K562 (cell line): ENCODE measurements around the gene SAT1. TPM values are rescaled to one million over a fixed set of nuclear protein-coding genes. Genes with fewer than 3 reads are reported as not detected.

Source experiments
- ATAC-seq: fragments of 200-7000 bp; cut with Tn5 transposase; 3 replicates; pipeline ENCODE4 v1.9.1; 2020; ENCODE audit warnings: moderate library complexity
- BruUV-seq: library from RNA; stranded (reverse); fragments of 400-500 nt; replicated peaks from 2 replicates; lab custom pipeline; 2021; lab: Mats Ljungman, UMichigan
- CTCF ChIA-PET: fragments of 300-600 bp; formaldehyde crosslinking; extraction: SDS; loops from one replicate; lab custom pipeline; 2021; ENCODE audit warnings: low intra/inter-chr PET ratio; lab: Yijun Ruan, JAX
- POLR2A ChIA-PET: fragments of 300-600, 350-650 bp; sonication (Branson Sonifier 250); formaldehyde crosslinking; extraction: SDS; loops from one replicate; lab custom pipeline; 2021; ENCODE audit warnings: antibody characterized with exemption, inconsistent platforms; lab: Yijun Ruan, JAX
- DNase-seq, 4 experiments: peaks; one replicate each; pipeline versions ENCODE4 v3.0.0 to v3.0.0-alpha.2; 2011 to 2018; ENCODE audit warnings: low spot score in 3 of 4, mixed read lengths in 3 of 4; ENCODE audit errors: extremely low read depth in 1 of 4
- FAIRE-seq: peaks from 2 replicates; lab custom pipeline; 2011; peaks lifted over from hg19 to GRCh38; lab: Jason Lieb, UNC
- H2AFZ ChIP-seq: 2 replicates; pipeline ENCODE4 v1.6.0; 2011; ENCODE audit warnings: low read depth, low read length, control low read depth, inconsistent platforms
- H3K27ac ChIP-seq: fragments of 200-600 bp; 3 replicates; pipeline ENCODE4 v1.8.0; 2011; ENCODE audit warnings: low read depth, mild to moderate bottlenecking, control low read depth, inconsistent platforms, low read length, moderate library complexity, mixed read lengths; ENCODE audit errors: extremely low read depth
- H3K27me3 ChIP-seq, 2 experiments: fragments of 300-600 bp in 1 of 2; 2 replicates in 1 of 2; 3 replicates in 1 of 2; pipeline versions ENCODE4 v1.6.0 to v1.8.0; 2011; ENCODE audit warnings: inconsistent platforms in 2 of 2, low read length in 2 of 2, mild to moderate bottlenecking in 1 of 2, mixed read lengths in 1 of 2, moderate library complexity in 1 of 2; ENCODE audit not compliant: control insufficient read depth in 2 of 2, insufficient read depth in 2 of 2
- H3K36me3 ChIP-seq: fragments of 300-600 bp; 3 replicates; pipeline ENCODE4 v1.8.0; 2011; ENCODE audit warnings: mild to moderate bottlenecking, low read length, inconsistent platforms; ENCODE audit not compliant: control insufficient read depth, insufficient read depth
- H3K4me1 ChIP-seq, 2 experiments: fragments of 200-600 bp in 1 of 2; replicated peaks in 1 of 2; 2 replicates in 1 of 2; 3 replicates in 1 of 2; pipeline versions ENCODE4 v1.5.1 to v1.8.0; 2011; ENCODE audit warnings: inconsistent platforms in 2 of 2, low read length in 2 of 2, mild to moderate bottlenecking in 1 of 2, mixed read lengths in 1 of 2, moderate library complexity in 1 of 2; ENCODE audit not compliant: control insufficient read depth in 2 of 2, insufficient read depth in 2 of 2
- H3K4me2 ChIP-seq: 2 replicates; pipeline ENCODE4 v1.6.1; 2011; ENCODE audit warnings: low read length, control low read depth, inconsistent platforms, mixed read lengths; ENCODE audit not compliant: insufficient read depth
- H3K4me3 ChIP-seq: fragments of 200-600 bp; sonication (generic), shearing (Covaris generic); 2 replicates; pipeline ENCODE4 v1.5.1; 2016; ENCODE audit warnings: control low read depth, inconsistent platforms
- H3K79me2 ChIP-seq: fragments of 200-600 bp; 3 replicates; pipeline ENCODE4 v1.8.0; 2011; ENCODE audit warnings: low read length, inconsistent platforms; ENCODE audit not compliant: control insufficient read depth, insufficient read depth
- H3K9ac ChIP-seq, 2 experiments: 2 replicates each; pipeline versions ENCODE4 v1.6.0 to v1.6.1; 2011; ENCODE audit warnings: low read depth in 2 of 2, low read length in 2 of 2, control low read depth in 1 of 2, inconsistent platforms in 1 of 2, mild to moderate bottlenecking in 1 of 2, mixed read lengths in 1 of 2; ENCODE audit not compliant: insufficient read depth in 1 of 2
- H3K9me1 ChIP-seq: one replicate; pipeline ENCODE4 v1.6.0; 2011; ENCODE audit warnings: inconsistent platforms, mild to moderate bottlenecking, low read length, moderate library complexity; ENCODE audit not compliant: control insufficient read depth, insufficient read depth
- H3K9me3 ChIP-seq: replicated peaks from 2 replicates; pipeline ENCODE4 v1.5.1; 2011; ENCODE audit warnings: low read depth, low read length, inconsistent platforms; ENCODE audit not compliant: control insufficient read depth, insufficient read depth
- H4K20me1 ChIP-seq: replicated peaks from 2 replicates; pipeline ENCODE4 v1.6.1; 2011; ENCODE audit warnings: low read length, inconsistent platforms, mixed read lengths; ENCODE audit not compliant: control insufficient read depth, insufficient read depth
- ATF3 ChIP-seq, 2 experiments: fragments of 450-650 bp in 1 of 2; sonication (generic) in 1 of 2; formaldehyde crosslinking in 1 of 2; IDR thresholded peaks in 1 of 2; conservative IDR thresholded peaks in 1 of 2; 2 replicates each; pipeline versions ENCODE4 v1.6.1 to v1.8.1; 2016 to 2023; ENCODE audit warnings: mild to moderate bottlenecking in 2 of 2, moderate library complexity in 2 of 2, inconsistent platforms in 1 of 2, missing genetic modification reagents in 1 of 2
- BDP1 ChIP-seq: IDR thresholded peaks from 3 replicates; pipeline ENCODE4 v1.6.1; 2011; ENCODE audit not compliant: insufficient read length, insufficient read depth
- HDGF ChIP-seq: fragments of 450-650 bp; IDR thresholded peaks from 2 replicates; pipeline ENCODE4 v1.6.1; 2016
- IRF2 ChIP-seq: sonication (generic); formaldehyde crosslinking; IDR thresholded peaks from 2 replicates; pipeline ENCODE4 v1.8.1; 2022; ENCODE audit warnings: mild to moderate bottlenecking, missing genetic modification reagents
- POLR2AphosphoS2 ChIP-seq: IDR thresholded peaks from 2 replicates; pipeline ENCODE4 v1.6.1; 2012; ENCODE audit warnings: low read length, improper control_type of control experiment
- SMAD1 ChIP-seq: fragments of 150-350 bp; IDR thresholded peaks from 2 replicates; pipeline ENCODE4 v1.6.1; 2014; ENCODE audit warnings: low read length, low read depth; ENCODE audit not compliant: partially characterized antibody
- ZNF143 ChIP-seq: sonication (generic); formaldehyde crosslinking; IDR thresholded peaks from 2 replicates; pipeline ENCODE4 v1.9.0; 2022; ENCODE audit warnings: mild to moderate bottlenecking, missing genetic modification reagents
- WGBS: fragments of 100-300 bp; shearing (Covaris generic); methylation state at CpG from one replicate; pipeline ENCODE4 v1.1.6; 2016; ENCODE audit warnings: low coverage, mixed read lengths; ENCODE audit not compliant: insufficient coverage; ENCODE audit errors: missing lambda C conversion rate; 5-methylcytosine and 5-hydroxymethylcytosine counted together
- in situ Hi-C: fragments of 300-500 bp; cut with MboI; formaldehyde crosslinking; loops from 4 replicates; pipeline ENCODE4 v1.15.0; 2018; ENCODE audit warnings: inconsistent platforms, mixed read lengths
- intact Hi-C: fragments of 100-400 bp; cut with micrococcal nuclease; formaldehyde crosslinking; loops from 2 replicates; pipeline ENCODE4 v1.14.2; 2022
- polyA plus RNA-seq, 8 experiments: library from polyadenylated mRNA; depleted of rRNA in 4 of 8; stranded (reverse) in 5 of 8; unstranded in 3 of 8; fragments of >200 nt; fragmentation: Nextera tagmentation in 2 of 8; fragmentation: Illumina TruSeq in 1 of 8; extraction: Ambion mirVana in 2 of 8; extraction: Trizol in 1 of 8; gene quantifications; 2 replicates each; pipeline versions ENCODE4 v1.2.1 to v1.2.3, GENCODE V29; 2011 to 2014; ENCODE audit warnings: inconsistent platforms in 1 of 8, missing spikeins in 1 of 8
- total RNA-seq, 7 experiments: library from RNA; depleted of rRNA in 6 of 7; stranded (reverse); fragments of >200 nt in 6 of 7; fragmentation: Illumina TruSeq in 2 of 7; extraction: Trizol in 2 of 7; gene quantifications; 2 replicates each; pipeline versions ENCODE4 v1.2.1 to v1.2.3, GENCODE V29; 2011 to 2021; ENCODE audit warnings: low replicate concordance in 1 of 7

SAT1 gene
- total and polyA plus RNA-seq, 9 of the 15 experiments (the other 6 are each of a cell fraction or from before 2014, with no cell fraction given) = 47.4 to 194 (median 74.1) TPM

GRCh38 chrX:23764188-23764984, 18.6 kb upstream of the SAT1 start:
- Histone ChIP-seq H3K36me3 (no peaks in the 10 kb centered on the region), H3K27me3 (no peaks in the 10 kb centered on the region)
- POLR2A ChIA-PET = no interaction called here
- no TSS peak for BruUV-seq
- no peak for ATAC-seq
- intact Hi-C loops (no loop called here), in situ Hi-C loops (no loop called here)
- no peak for TF ChIP-seq ZNF143 (CRISPR knock-in tag)
- no peak for TF ChIP-seq HDGF
- TF ChIP-seq SMAD1 = no peak
- TF ChIP-seq BDP1 = no peak
- TF ChIP-seq IRF2 (CRISPR knock-in tag) = no peak
- TF ChIP-seq, all 486 proteins: peak for 0
- FAIRE-seq (no peak), DNase-seq (no peak)
- H3K9ac ChIP-seq = no peak overlapping the region
- H3K4me3 ChIP-seq = no peak overlapping the region
- no peak overlapping the region for H3K4me2 ChIP-seq
- peaks cover 0 to 8% of the 10 kb centered on the region in 2 experiments; a peak in 2 of 5 replicates for H3K4me1 ChIP-seq
- H3K9me1 ChIP-seq = no peaks in the 10 kb centered on the region
- no peak overlapping the region for H2AFZ ChIP-seq
- H4K20me1 ChIP-seq = no peaks in the 10 kb centered on the region
- no peaks in the 10 kb centered on the region for H3K79me2 ChIP-seq
- 39% methylated on average over 4 of the region's 4 CpGs for WGBS
- CTCF ChIA-PET = interaction anchor here (0.6 kb wide), 1 partner anchor 100 kb away, joined by 4 read pairs; no protein-coding TSS in a partner anchor
- no peaks in the 10 kb centered on the region for H3K9me3 ChIP-seq
- H3K27ac ChIP-seq = no peak overlapping the region

GRCh38 chrX:23765449-23765848, 17.5 kb upstream of the SAT1 start:
- intact Hi-C loops = no loop called here
- CTCF ChIA-PET = no interaction called here

More at GRCh38 chrX:23765449-23765848, 17.5 kb upstream of the SAT1 start:
- H3K27me3 ChIP-seq = no peaks in the 10 kb centered on the region
- no peak overlapping the region for H3K27ac ChIP-seq
- POLR2A ChIA-PET = no interaction called here
- WGBS = 52% methylated on average over 5 of the region's 5 CpGs
- no peak overlapping the region for H3K9ac ChIP-seq
- no peak for DNase-seq
- H3K4me3 ChIP-seq = no peak overlapping the region
- no peak overlapping the region for H3K4me2 ChIP-seq
- TF ChIP-seq ATF3 (IDR thresholded peaks at IDR 0.05) (peak; percentile 15; the same call in 1 of the 2 replicates), ATF3 (CRISPR knock-in tag; conservative IDR thresholded peaks at IDR 0.05) (no peak), POLR2AphosphoS2 (no peak)
- TF ChIP-seq, all 486 proteins: peak for 1
- BruUV-seq = no TSS peak
- peaks cover 0 to 8% of the 10 kb centered on the region in 2 experiments; a peak in 2 of 5 replicates for H3K4me1 ChIP-seq
- FAIRE-seq (no peak), ATAC-seq (no peak)
- H3K79me2 ChIP-seq = no peaks in the 10 kb centered on the region
- no peaks in the 10 kb centered on the region for H3K36me3 ChIP-seq
- no peak overlapping the region for H2AFZ ChIP-seq
- no peaks in the 10 kb centered on the region for H4K20me1 ChIP-seq
- in situ Hi-C loops = no loop called here
- H3K9me1 ChIP-seq = no peaks in the 10 kb centered on the region
- H3K9me3 ChIP-seq = no peaks in the 10 kb centered on the region
